HL-60 (cell line): ENCODE results near the gene ASCL2.

Experiments
- POLR2AphosphoS5 ChIP-seq: IDR thresholded peaks from 2 replicates; pipeline ENCODE4 v1.6.1; 2012; ENCODE audit warnings: low read depth
- TF ChIP-seq, protein P1 (sequence below): IDR thresholded peaks from one replicate; pipeline ENCODE4 v1.5.1; 2011; ENCODE audit warnings: low read length, control low read depth, inconsistent platforms; ENCODE audit not compliant: insufficient read depth
- TF ChIP-seq, protein P2 (sequence below): IDR thresholded peaks from 2 replicates; pipeline ENCODE4 v1.6.1; 2012; ENCODE audit warnings: low read depth; ENCODE audit not compliant: insufficient replicate concordance

DNA sequence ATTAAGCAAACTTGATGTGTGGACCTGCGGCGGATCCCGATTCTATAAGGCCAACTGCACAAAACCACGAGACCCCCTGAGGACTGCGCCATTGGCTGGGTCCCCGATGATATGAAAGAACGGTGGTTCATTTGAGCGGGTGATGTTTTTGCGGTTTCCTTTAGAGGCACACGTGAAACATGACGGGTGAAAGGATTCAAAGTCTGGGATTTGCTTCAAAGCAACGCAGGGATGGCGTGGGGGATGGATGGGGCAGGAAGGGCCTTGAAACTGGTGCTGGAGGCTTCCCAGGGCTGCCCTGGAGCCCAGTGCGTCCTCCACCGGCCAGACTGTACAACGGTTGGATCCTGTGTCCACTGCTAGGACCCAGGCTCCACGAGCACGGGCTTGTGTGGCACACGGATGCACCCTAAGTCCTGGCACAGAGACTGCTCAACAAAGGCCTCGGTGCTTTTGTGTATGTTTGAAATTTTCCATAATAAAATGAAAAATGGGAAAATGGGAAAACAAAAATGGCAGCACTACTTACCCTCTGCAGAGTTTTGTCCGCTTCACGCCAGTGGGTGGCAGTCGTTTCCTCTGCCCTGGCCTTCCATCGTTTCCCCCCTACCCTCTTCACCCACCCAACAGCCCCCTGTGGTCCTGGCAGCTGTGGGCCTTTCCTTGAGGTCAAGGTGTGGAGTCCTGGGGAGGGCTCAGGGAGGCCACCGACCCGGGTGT lies 3.6 kb downstream of the ASCL2 start:
- TF ChIP-seq, protein P1, sequence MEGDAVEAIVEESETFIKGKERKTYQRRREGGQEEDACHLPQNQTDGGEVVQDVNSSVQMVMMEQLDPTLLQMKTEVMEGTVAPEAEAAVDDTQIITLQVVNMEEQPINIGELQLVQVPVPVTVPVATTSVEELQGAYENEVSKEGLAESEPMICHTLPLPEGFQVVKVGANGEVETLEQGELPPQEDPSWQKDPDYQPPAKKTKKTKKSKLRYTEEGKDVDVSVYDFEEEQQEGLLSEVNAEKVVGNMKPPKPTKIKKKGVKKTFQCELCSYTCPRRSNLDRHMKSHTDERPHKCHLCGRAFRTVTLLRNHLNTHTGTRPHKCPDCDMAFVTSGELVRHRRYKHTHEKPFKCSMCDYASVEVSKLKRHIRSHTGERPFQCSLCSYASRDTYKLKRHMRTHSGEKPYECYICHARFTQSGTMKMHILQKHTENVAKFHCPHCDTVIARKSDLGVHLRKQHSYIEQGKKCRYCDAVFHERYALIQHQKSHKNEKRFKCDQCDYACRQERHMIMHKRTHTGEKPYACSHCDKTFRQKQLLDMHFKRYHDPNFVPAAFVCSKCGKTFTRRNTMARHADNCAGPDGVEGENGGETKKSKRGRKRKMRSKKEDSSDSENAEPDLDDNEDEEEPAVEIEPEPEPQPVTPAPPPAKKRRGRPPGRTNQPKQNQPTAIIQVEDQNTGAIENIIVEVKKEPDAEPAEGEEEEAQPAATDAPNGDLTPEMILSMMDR, result no peak
- TF ChIP-seq, protein P2, sequence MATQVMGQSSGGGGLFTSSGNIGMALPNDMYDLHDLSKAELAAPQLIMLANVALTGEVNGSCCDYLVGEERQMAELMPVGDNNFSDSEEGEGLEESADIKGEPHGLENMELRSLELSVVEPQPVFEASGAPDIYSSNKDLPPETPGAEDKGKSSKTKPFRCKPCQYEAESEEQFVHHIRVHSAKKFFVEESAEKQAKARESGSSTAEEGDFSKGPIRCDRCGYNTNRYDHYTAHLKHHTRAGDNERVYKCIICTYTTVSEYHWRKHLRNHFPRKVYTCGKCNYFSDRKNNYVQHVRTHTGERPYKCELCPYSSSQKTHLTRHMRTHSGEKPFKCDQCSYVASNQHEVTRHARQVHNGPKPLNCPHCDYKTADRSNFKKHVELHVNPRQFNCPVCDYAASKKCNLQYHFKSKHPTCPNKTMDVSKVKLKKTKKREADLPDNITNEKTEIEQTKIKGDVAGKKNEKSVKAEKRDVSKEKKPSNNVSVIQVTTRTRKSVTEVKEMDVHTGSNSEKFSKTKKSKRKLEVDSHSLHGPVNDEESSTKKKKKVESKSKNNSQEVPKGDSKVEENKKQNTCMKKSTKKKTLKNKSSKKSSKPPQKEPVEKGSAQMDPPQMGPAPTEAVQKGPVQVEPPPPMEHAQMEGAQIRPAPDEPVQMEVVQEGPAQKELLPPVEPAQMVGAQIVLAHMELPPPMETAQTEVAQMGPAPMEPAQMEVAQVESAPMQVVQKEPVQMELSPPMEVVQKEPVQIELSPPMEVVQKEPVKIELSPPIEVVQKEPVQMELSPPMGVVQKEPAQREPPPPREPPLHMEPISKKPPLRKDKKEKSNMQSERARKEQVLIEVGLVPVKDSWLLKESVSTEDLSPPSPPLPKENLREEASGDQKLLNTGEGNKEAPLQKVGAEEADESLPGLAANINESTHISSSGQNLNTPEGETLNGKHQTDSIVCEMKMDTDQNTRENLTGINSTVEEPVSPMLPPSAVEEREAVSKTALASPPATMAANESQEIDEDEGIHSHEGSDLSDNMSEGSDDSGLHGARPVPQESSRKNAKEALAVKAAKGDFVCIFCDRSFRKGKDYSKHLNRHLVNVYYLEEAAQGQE, result no peak
- no peak for TF ChIP-seq POLR2AphosphoS5
